Measurements from ENCODE around the gene ERN2. TPM values are rescaled to one million over a fixed set of nuclear protein-coding genes. Genes with fewer than 3 reads are reported as not detected.

ERN2 gene
- total RNA-seq (under 1 TPM in 2 of 7 donors, not detected in 5; 0.24 to 0.26 TPM), polyA plus RNA-seq (not detected)
- long read RNA-seq, donor 1, result 0 reads
- long read RNA-seq, donor 2, result 0 reads
- long read RNA-seq, donor 3, result 0 reads

DNA sequence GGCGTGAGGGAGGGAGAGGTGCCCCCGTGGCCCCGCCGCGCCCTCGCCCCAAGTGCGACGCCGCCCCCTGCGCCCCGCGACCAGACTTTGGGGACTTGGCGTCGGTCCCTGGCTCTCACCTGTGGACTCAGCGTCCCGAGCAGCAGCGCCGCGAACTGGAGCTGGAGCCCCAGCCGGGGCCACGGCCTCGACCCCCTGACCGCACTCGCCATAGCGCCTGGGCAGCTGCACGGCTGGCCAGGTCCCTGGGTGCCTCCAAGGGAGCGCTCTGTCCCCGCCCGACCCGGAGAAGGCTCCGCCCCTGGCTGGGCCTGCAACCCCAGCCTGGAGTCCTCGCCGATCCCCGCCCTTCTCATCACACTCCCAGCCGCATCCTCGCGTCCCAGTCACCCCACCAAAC is at the start of gene ERN2:
Gene ERN2 (minus strand): TSS at position 247 of the 400 bp plus-strand sequence. CDS start 35 bp downstream, at position 212.
- intact Hi-C loops (cut with DNase I), result no loop called here
- Histone ChIP-seq H3K4me3 (peak within 1 kb of the TSS; percentile 10), H3K36me3 (no peaks in the 10 kb centered on the region), H3K9me3 (no peaks in the 10 kb centered on the region), H3K27ac (no peak within 1 kb of the TSS), H3K27me3 (no peaks in the 10 kb centered on the region), H3K4me1 (ENCODE audit: insufficient read depth) (no peaks in the 10 kb centered on the region)
- TF ChIP-seq POLR2A (IDR thresholded peaks at IDR 0.05), result no peak
- no peak for TF ChIP-seq EP300 (IDR thresholded peaks at IDR 0.05)
- TF ChIP-seq, protein P1, sequence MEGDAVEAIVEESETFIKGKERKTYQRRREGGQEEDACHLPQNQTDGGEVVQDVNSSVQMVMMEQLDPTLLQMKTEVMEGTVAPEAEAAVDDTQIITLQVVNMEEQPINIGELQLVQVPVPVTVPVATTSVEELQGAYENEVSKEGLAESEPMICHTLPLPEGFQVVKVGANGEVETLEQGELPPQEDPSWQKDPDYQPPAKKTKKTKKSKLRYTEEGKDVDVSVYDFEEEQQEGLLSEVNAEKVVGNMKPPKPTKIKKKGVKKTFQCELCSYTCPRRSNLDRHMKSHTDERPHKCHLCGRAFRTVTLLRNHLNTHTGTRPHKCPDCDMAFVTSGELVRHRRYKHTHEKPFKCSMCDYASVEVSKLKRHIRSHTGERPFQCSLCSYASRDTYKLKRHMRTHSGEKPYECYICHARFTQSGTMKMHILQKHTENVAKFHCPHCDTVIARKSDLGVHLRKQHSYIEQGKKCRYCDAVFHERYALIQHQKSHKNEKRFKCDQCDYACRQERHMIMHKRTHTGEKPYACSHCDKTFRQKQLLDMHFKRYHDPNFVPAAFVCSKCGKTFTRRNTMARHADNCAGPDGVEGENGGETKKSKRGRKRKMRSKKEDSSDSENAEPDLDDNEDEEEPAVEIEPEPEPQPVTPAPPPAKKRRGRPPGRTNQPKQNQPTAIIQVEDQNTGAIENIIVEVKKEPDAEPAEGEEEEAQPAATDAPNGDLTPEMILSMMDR (IDR thresholded peaks at IDR 0.05), result no peak
- 2 to 4% (median 4%) methylated on average over 22 to 37 of the region's 37 CpGs for WGBS, 3 donors
- no peak for DNase-seq

DNA sequence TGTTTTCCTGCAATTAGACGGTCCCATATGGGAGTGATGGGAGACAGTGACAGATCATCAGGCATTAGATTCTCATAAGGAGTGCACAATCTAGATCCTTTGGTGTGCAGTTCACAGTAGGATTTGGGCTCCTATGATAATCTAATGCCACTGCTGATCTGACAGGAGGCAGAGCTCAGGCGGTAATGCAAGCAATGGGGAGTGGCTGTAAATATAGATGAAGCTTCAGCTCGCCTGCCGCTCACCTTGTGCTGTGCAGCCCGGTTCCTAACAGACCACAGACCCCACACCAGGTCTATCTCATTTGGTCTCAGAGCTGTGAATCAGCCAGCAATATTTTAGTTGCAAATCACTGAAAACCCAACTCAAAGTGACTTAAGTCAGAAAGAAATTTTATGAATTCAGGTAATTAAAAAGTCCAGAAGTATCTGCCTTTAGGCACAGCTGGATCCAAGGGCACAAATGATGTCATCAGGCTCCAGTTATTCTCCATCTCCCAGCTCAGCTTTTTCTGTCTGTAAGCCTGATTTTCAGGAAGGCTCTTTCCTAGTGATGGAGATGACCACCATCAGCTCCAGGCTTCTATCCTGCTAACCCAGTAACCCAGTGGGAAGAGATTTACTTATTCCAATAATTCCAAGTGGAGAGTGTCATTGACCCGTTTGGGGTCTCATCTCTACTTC is 45.1 kb upstream of the ERN2 start:
- intact Hi-C loops (cut with DNase I), result no loop called here
- H3K36me3 ChIP-seq, result no peaks in the 10 kb centered on the region
- H3K4me3 ChIP-seq, result no peak overlapping the region
- no peak overlapping the region for H3K27ac ChIP-seq
- H3K9me3 ChIP-seq, result no peaks in the 10 kb centered on the region
- no peaks in the 10 kb centered on the region for H3K27me3 ChIP-seq
- TF ChIP-seq, protein P1 (IDR thresholded peaks at IDR 0.05), result no peak
- TF ChIP-seq POLR2A (IDR thresholded peaks at IDR 0.05) (no peak), EP300 (IDR thresholded peaks at IDR 0.05) (no peak)
- no peaks in the 10 kb centered on the region for H3K4me1 ChIP-seq (ENCODE audit: insufficient read depth)
- no peak for DNase-seq
- WGBS, 3 donors, result 74 to 78% (median 76%) methylated on average over 6 of the region's 6 CpGs

DNA sequence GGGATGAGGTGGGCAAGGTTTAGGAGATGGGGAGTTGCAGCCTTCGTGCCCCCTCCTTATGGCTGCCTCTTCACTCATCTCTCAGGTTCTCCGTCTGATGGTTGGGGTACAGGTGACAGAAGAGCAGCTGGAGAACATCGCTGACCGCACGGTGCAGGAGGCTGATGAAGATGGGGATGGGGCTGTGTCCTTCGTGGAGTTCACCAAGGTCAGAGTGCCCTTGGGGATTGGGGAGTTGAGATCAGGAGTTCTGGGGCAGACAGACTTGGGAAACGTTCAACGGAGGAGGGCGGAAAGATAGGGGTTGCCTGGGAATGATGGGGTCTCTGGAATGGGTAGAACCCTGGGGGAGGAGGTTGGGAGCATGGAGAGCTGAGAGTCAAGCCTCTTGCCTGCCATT is 44.1 kb upstream of the ERN2 start:
- intact Hi-C loops (cut with DNase I), result no loop called here
- no peaks in the 10 kb centered on the region for H3K36me3 ChIP-seq
- H3K9me3 ChIP-seq, result no peaks in the 10 kb centered on the region
- 73 to 81% (median 80%) methylated on average over 9 of the region's 9 CpGs for whole genome bisulfite sequencing, 3 donors
- no peak overlapping the region for H3K27ac ChIP-seq
- DNase-seq, result no peak
- TF ChIP-seq EP300 (IDR thresholded peaks at IDR 0.05), result no peak
- TF ChIP-seq, protein P1 (IDR thresholded peaks at IDR 0.05), result no peak
- TF ChIP-seq POLR2A (IDR thresholded peaks at IDR 0.05), result no peak
- no peaks in the 10 kb centered on the region for H3K27me3 ChIP-seq
- H3K4me1 ChIP-seq (ENCODE audit: insufficient read depth), result no peaks in the 10 kb centered on the region
- H3K4me3 ChIP-seq, result no peak overlapping the region

DNA sequence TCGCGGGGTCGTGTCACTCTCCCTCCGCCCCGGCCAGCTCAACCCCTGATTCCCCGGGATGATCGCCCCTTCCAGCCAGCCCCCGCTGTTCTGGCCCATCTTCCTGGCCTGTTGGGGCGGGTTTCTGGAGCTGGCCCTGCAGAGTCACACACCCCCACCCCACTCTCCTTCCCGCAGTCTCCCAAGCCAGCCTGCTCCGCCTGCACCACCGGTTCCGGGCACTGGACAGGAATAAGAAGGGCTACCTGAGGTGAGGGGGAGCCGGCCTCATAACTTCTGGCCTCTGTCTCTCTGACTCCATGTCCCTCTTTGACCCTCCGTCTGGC is 42.4 kb upstream of the ERN2 start:
- Histone ChIP-seq H3K27me3 (no peaks in the 10 kb centered on the region), H3K9me3 (no peaks in the 10 kb centered on the region), H3K4me1 (ENCODE audit: insufficient read depth) (no peaks in the 10 kb centered on the region), H3K36me3 (no peaks in the 10 kb centered on the region), H3K4me3 (no peak overlapping the region), H3K27ac (no peak overlapping the region)
- intact Hi-C loops (cut with DNase I), result no loop called here
- no peak for DNase-seq
- 23 to 31% (median 29%) methylated on average over 15 of the region's 15 CpGs for WGBS, 3 donors
- TF ChIP-seq EP300 (IDR thresholded peaks at IDR 0.05), result no peak
- no peak for TF ChIP-seq POLR2A (IDR thresholded peaks at IDR 0.05)
- TF ChIP-seq, protein P1 (IDR thresholded peaks at IDR 0.05), result no peak
